C4-2B (cell line): Measurements from ENCODE around the gene FAM180A.

Experiments
- ZFX ChIP-seq: fragments of 450-650 bp; IDR thresholded peaks from 2 replicates; pipeline ENCODE4 v1.6.1; 2017
- TF ChIP-seq, protein P1 (sequence below): fragments of 450-650 bp; conservative IDR thresholded peaks from 2 replicates; pipeline ENCODE4 v1.5.1; 2017; ENCODE audit warnings: mild to moderate bottlenecking

DNA sequence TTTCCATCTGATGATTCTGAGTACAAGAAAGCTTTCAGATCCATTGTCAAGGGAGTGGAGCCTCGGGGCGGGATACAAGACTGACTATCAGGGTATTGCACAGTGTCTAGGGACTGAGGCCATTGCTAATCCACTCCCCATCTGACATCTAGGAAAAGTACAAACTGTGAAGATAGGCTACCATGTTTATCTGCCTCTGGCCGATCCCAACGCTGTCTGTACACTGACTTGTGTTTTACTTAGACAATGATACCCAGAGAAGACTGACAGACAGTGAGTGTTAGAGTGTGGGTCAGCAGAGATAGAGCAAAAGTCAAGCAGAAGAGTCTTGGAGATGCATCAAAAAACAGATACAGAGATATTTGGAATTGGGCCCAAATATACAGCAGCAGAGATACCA lies 17.5 kb downstream of the FAM180A start:
- TF ChIP-seq, protein P1, sequence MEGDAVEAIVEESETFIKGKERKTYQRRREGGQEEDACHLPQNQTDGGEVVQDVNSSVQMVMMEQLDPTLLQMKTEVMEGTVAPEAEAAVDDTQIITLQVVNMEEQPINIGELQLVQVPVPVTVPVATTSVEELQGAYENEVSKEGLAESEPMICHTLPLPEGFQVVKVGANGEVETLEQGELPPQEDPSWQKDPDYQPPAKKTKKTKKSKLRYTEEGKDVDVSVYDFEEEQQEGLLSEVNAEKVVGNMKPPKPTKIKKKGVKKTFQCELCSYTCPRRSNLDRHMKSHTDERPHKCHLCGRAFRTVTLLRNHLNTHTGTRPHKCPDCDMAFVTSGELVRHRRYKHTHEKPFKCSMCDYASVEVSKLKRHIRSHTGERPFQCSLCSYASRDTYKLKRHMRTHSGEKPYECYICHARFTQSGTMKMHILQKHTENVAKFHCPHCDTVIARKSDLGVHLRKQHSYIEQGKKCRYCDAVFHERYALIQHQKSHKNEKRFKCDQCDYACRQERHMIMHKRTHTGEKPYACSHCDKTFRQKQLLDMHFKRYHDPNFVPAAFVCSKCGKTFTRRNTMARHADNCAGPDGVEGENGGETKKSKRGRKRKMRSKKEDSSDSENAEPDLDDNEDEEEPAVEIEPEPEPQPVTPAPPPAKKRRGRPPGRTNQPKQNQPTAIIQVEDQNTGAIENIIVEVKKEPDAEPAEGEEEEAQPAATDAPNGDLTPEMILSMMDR: no peak
- no peak for TF ChIP-seq ZFX
